Parathyroid adenoma (tissue), 2 donors: ENCODE data around the gene SLC43A3.

Source experiments
- H2AFZ ChIP-seq: fragments of 300-600 bp; sonication (generic); one replicate; pipeline ENCODE4 v1.7.0; 2017; ENCODE audit warnings: antibody characterized with exemption, mild to moderate bottlenecking
- H3K27ac ChIP-seq: fragments of 300-600 bp; sonication (generic); one replicate; pipeline ENCODE4 v1.7.0; 2017
- H3K27me3 ChIP-seq: fragments of 300-600 bp; sonication (generic); one replicate; pipeline ENCODE4 v1.7.0; 2017; ENCODE audit warnings: low read length; ENCODE audit not compliant: control insufficient read depth, insufficient read depth
- H3K36me3 ChIP-seq: fragments of 300-600 bp; sonication (generic); one replicate; pipeline ENCODE4 v1.7.0; 2017; ENCODE audit warnings: low read length; ENCODE audit not compliant: control insufficient read depth, insufficient read depth
- H3K4me1 ChIP-seq: fragments of 300-600 bp; sonication (generic); one replicate; pipeline ENCODE4 v1.7.0; 2017; ENCODE audit warnings: control low read depth
- H3K4me2 ChIP-seq: fragments of 300-600 bp; sonication (generic); one replicate; pipeline ENCODE4 v1.7.0; 2017; ENCODE audit warnings: low read length
- H3K4me3 ChIP-seq: fragments of 300-600 bp; sonication (generic); one replicate; pipeline ENCODE4 v1.7.0; 2017; ENCODE audit warnings: low read depth, low read length
- H3K79me2 ChIP-seq: fragments of 300-600 bp; sonication (generic); one replicate; pipeline ENCODE4 v1.7.0; 2017; ENCODE audit warnings: control low read depth
- H3K9ac ChIP-seq: fragments of 300-600 bp; sonication (generic); one replicate; pipeline ENCODE4 v1.7.0; 2017; ENCODE audit warnings: mild to moderate bottlenecking
- H3K9me3 ChIP-seq: fragments of 300-600 bp; sonication (generic); one replicate; pipeline ENCODE4 v1.7.0; 2017; ENCODE audit warnings: low read length; ENCODE audit not compliant: control insufficient read depth
- TF ChIP-seq, protein P1 (sequence below): fragments of 300-600 bp; sonication (generic); IDR thresholded peaks from one replicate; pipeline ENCODE4 v1.7.0; 2017; ENCODE audit warnings: antibody characterized with exemption, mild to moderate bottlenecking
- donor health status: primary hyperparathyroidism.

SLC43A3 gene

DNA sequence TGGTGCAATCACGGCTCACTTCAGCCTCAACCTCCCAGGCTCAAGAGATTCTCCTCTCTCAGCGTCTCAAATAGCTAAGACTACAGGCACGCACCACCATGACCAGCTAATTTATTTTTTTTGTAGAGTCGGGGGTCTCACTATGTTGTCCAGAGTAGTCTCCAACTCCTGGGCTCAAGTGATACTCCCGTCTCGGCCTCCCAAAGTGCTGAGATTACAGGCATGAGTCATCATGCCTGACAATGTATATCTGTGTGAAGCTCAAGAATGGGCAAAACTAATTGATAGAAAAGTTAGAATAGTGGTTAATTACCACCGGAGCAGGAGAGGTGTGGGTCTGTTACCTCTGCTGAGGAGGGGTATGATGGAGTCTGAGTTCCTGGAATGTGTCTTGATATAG lies 9.1 kb upstream of the SLC43A3 start:
- Histone ChIP-seq H2AFZ (no peak overlapping the region), H3K9ac (no peak overlapping the region), H3K4me1 (no peaks in the 10 kb centered on the region), H3K27ac (no peak overlapping the region), H3K9me3 (no peaks in the 10 kb centered on the region), H3K79me2 (no peaks in the 10 kb centered on the region), H3K4me3 (no peak overlapping the region), H3K27me3 (no peaks in the 10 kb centered on the region), H3K4me2 (no peak overlapping the region), H3K36me3 (no peaks in the 10 kb centered on the region)
- TF ChIP-seq, protein P1, sequence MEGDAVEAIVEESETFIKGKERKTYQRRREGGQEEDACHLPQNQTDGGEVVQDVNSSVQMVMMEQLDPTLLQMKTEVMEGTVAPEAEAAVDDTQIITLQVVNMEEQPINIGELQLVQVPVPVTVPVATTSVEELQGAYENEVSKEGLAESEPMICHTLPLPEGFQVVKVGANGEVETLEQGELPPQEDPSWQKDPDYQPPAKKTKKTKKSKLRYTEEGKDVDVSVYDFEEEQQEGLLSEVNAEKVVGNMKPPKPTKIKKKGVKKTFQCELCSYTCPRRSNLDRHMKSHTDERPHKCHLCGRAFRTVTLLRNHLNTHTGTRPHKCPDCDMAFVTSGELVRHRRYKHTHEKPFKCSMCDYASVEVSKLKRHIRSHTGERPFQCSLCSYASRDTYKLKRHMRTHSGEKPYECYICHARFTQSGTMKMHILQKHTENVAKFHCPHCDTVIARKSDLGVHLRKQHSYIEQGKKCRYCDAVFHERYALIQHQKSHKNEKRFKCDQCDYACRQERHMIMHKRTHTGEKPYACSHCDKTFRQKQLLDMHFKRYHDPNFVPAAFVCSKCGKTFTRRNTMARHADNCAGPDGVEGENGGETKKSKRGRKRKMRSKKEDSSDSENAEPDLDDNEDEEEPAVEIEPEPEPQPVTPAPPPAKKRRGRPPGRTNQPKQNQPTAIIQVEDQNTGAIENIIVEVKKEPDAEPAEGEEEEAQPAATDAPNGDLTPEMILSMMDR: no peak

DNA sequence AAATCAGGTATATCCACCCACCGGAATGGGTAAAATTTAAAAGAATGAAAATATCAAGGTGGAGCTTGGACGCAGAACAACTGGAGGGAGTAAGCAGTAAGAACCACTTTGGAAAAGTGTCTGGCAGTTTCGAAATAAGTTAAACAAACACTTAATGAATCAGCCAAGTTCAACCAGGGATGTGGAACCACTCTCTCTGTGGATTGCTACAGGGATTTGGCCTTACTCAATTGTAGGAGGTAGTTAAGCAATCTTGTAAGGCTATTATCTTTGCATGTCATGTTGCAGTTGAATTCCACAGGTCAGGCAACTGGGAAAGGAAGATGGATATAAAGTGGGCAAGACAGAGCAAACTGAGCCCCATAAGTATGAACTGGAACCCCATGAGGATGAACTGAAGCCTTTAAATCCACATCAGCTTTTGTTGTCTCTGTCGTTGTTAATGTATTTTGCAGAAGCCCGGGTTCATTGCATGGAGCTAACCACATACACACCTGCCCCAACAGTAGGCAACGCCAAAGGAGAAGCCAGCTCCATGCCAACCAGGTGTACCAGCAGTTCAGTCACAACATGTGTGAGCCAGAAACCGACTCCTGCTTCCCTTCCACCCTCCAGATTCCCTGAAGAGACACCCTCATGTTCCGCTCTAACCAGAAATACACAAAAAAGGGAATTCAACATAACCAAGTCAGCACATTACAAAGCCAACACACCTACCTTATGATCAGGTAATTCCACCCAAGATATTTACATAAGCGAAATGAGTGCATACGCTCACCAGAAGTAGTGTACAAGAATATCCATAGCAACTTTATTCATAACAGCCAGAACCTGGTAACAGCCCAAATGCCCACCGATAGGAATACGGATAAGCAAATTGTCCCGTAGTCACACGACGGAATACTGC lies 8.0 kb upstream of the SLC43A3 start:
- H3K4me1 ChIP-seq: no peaks in the 10 kb centered on the region
- H3K9ac ChIP-seq: no peak overlapping the region
- no peak overlapping the region for H3K27ac ChIP-seq
- no peak overlapping the region for H2AFZ ChIP-seq
- H3K79me2 ChIP-seq: no peaks in the 10 kb centered on the region
- H3K36me3 ChIP-seq: no peaks in the 10 kb centered on the region
- H3K4me3 ChIP-seq: no peak overlapping the region
- TF ChIP-seq, protein P1: no peak
- no peak overlapping the region for H3K4me2 ChIP-seq
- no peaks in the 10 kb centered on the region for H3K27me3 ChIP-seq
- H3K9me3 ChIP-seq: no peaks in the 10 kb centered on the region

DNA sequence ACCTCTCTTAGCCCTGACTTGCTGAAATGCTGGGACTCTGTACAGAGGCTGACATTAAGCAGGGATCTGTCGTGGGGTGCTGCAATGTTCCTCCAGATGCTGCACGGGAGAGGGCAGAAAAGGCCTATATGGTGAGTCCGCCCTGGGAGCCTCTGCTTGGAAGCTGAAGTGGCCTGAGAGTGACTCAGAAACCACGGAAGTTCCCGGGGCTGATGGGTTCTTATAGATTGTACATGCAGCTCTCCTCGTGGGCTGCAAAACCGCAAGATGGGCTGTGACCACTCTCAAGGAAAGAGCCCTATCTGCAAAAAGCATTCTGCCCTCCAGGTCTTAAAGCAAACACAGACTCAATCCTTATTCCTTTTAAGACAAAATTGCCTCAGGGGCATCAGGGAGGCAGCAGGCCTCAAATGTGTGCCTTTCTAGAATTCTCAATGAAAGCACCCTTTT lies 5.8 kb upstream of the SLC43A3 start:
- TF ChIP-seq, protein P1: no peak
- Histone ChIP-seq H3K4me3 (no peak overlapping the region), H3K9ac (no peak overlapping the region), H3K79me2 (no peaks in the 10 kb centered on the region), H3K27ac (no peak overlapping the region), H3K27me3 (no peaks in the 10 kb centered on the region), H3K9me3 (no peaks in the 10 kb centered on the region), H3K36me3 (no peaks in the 10 kb centered on the region), H3K4me1 (no peaks in the 10 kb centered on the region), H2AFZ (no peak overlapping the region), H3K4me2 (no peak overlapping the region)

DNA sequence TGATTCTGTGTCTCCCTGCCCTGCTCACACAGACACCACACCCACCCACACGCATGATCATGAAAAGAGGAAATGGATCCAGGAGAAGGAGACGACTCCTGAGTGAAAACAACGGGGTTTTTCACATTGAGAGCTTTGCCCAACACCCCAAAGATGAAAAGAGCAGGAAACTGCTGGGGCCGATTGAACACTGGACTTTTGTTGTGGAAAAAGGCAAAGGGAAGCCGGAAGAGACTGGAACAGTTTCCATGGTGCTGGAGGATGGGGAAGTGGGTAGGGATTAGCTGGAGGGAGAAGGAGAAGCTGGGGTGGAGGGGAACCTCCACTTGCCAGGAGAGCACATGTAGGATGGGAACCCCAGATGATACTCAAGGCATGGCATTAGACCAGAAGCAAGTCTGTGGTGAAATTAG lies 5.2 kb upstream of the SLC43A3 start:
- no peak overlapping the region for H3K4me2 ChIP-seq
- H3K79me2 ChIP-seq: no peaks in the 10 kb centered on the region
- no peaks in the 10 kb centered on the region for H3K4me1 ChIP-seq
- no peak overlapping the region for H2AFZ ChIP-seq
- no peaks in the 10 kb centered on the region for H3K27me3 ChIP-seq
- H3K27ac ChIP-seq: no peak overlapping the region
- no peaks in the 10 kb centered on the region for H3K36me3 ChIP-seq
- no peaks in the 10 kb centered on the region for H3K9me3 ChIP-seq
- no peak overlapping the region for H3K4me3 ChIP-seq
- TF ChIP-seq, protein P1: no peak
- H3K9ac ChIP-seq: no peak overlapping the region

DNA sequence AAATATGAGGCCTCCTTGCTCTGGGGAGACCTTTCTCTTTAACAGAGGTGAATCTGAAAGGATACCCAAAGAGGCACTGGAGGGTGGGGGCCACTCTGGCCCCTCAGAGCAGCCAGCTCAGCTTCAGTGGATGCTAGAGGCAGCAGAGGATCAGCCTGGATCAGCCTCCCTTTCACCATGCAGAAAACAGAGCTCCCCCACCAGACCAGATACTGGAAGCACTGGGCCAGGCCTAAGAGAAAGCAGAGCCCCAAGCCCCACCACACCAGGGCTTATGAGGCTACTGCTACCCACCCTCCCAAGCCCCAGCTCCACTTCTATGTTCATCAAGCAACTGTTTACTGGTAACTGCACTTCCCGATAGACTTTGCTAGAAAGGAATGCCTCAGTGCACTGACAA lies 4.0 kb upstream of the SLC43A3 start:
- Histone ChIP-seq H3K4me3 (no peak overlapping the region), H3K9ac (no peak overlapping the region), H3K79me2 (no peaks in the 10 kb centered on the region), H3K4me1 (no peaks in the 10 kb centered on the region), H2AFZ (no peak overlapping the region), H3K4me2 (no peak overlapping the region), H3K27ac (no peak overlapping the region), H3K27me3 (no peaks in the 10 kb centered on the region), H3K36me3 (no peaks in the 10 kb centered on the region), H3K9me3 (no peaks in the 10 kb centered on the region)
- TF ChIP-seq, protein P1: no peak
